Suprapubic skin (tissue), 4 donors: ENCODE results near the gene SVIL. TPM values are rescaled to one million over a fixed set of nuclear protein-coding genes. Genes with fewer than 3 reads are reported as not detected.

Experiments
- DNase-seq, 2 donors: peaks; one replicate each; pipeline ENCODE4 v3.0.0-alpha.2; 2019; ENCODE audit warnings: low spot score in 2 of 2
- H3K27ac ChIP-seq: fragments of 200-600 bp; sonication (generic); one replicate; pipeline ENCODE4 v1.5.1; 2019
- H3K27me3 ChIP-seq: fragments of 200-600 bp; sonication (generic); one replicate; pipeline ENCODE4 v1.5.1; 2019
- H3K36me3 ChIP-seq: fragments of 200-600 bp; sonication (generic); one replicate; pipeline ENCODE4 v1.5.1; 2019
- H3K4me1 ChIP-seq: fragments of 200-600 bp; sonication (generic); one replicate; pipeline ENCODE4 v1.5.1; 2019
- H3K4me3 ChIP-seq: fragments of 200-600 bp; sonication (generic); one replicate; pipeline ENCODE4 v1.5.1; 2019; ENCODE audit warnings: mild to moderate bottlenecking
- H3K9me3 ChIP-seq: fragments of 200-600 bp; sonication (generic); one replicate; pipeline ENCODE4 v1.5.1; 2019
- CTCF ChIP-seq, 2 donors: fragments of 200-600 bp in 1 of 2; fragments of 450-650 bp in 1 of 2; sonication (generic) in 1 of 2; IDR thresholded peaks; one replicate each; pipeline ENCODE4 v1.5.1; 2016 to 2019; ENCODE audit warnings: antibody characterized with exemption in 2 of 2, mild to moderate bottlenecking in 1 of 2, moderate library complexity in 1 of 2
- EP300 ChIP-seq: sonication (generic); formaldehyde crosslinking; IDR thresholded peaks from one replicate; pipeline ENCODE4 v1.6.1; 2017; ENCODE audit warnings: antibody characterized with exemption
- POLR2A ChIP-seq, 2 donors: fragments of 450-650 bp; IDR thresholded peaks; one replicate each; pipeline ENCODE4 v1.6.1; 2017; ENCODE audit warnings: antibody characterized with exemption in 2 of 2, mild to moderate bottlenecking in 2 of 2, moderate library complexity in 2 of 2
- POLR2AphosphoS5 ChIP-seq, 3 donors: sonication (generic); formaldehyde crosslinking; IDR thresholded peaks; one replicate each; pipeline ENCODE4 v1.6.1; 2017; ENCODE audit warnings: antibody characterized with exemption in 3 of 3
- WGBS: methylation state at CpG from one replicate; pipeline ENCODE4 v1.1.5; 2018; 5-methylcytosine and 5-hydroxymethylcytosine counted together
- total RNA-seq, 4 donors: library from RNA; depleted of rRNA; stranded (reverse); fragments of >200 nt; gene quantifications; one replicate each; pipeline ENCODE4 v1.1.0, GENCODE V29; 2016

SVIL gene
- total RNA-seq, 4 donors from 2014 or later, result 52.9 to 129 (median 72.1) TPM

GRCh38 chr10:29502351-29502750, 132.4 kb downstream of the SVIL start:
- WGBS, result 56% methylated on average over 1 of the region's 1 CpG
- Histone ChIP-seq H3K4me3 (no peak overlapping the region), H3K9me3 (no peaks in the 10 kb centered on the region), H3K36me3 (peaks cover 40% of the 10 kb centered on the region), H3K4me1 (no peaks in the 10 kb centered on the region), H3K27ac (no peak overlapping the region), H3K27me3 (no peaks in the 10 kb centered on the region)
- no peak for DNase-seq
- TF ChIP-seq POLR2A (IDR thresholded peaks at IDR 0.05), result no peak
- TF ChIP-seq EP300, result no peak
- no peak for TF ChIP-seq CTCF (IDR thresholded peaks at IDR 0.05)
- no peak for TF ChIP-seq POLR2AphosphoS5 (IDR thresholded peaks at IDR 0.05)

- Histone ChIP-seq H3K9me3 (no peaks in the 10 kb centered on the region), H3K36me3 (peaks cover 39% of the 10 kb centered on the region), H3K27me3 (no peaks in the 10 kb centered on the region), H3K27ac (no peak overlapping the region), H3K4me3 (no peak overlapping the region), H3K4me1 (no peaks in the 10 kb centered on the region)
- DNase-seq, result no peak
- TF ChIP-seq POLR2A (IDR thresholded peaks at IDR 0.05) (no peak), POLR2AphosphoS5 (IDR thresholded peaks at IDR 0.05) (no peak), CTCF (IDR thresholded peaks at IDR 0.05) (no peak), EP300 (no peak)
- 69% methylated on average over 7 of the region's 7 CpGs for WGBS
These were observed 133.1 kb downstream of the SVIL start for GRCh38 chr10:29501692-29502091.

- no peak overlapping the region for H3K4me3 ChIP-seq
- H3K9me3 ChIP-seq, result no peaks in the 10 kb centered on the region
- H3K36me3 ChIP-seq, result peaks cover 36% of the 10 kb centered on the region
- H3K27ac ChIP-seq, result no peak overlapping the region
- DNase-seq, result no peak
- no peaks in the 10 kb centered on the region for H3K4me1 ChIP-seq
- no peaks in the 10 kb centered on the region for H3K27me3 ChIP-seq
- no peak for TF ChIP-seq POLR2A (IDR thresholded peaks at IDR 0.05)
- TF ChIP-seq POLR2AphosphoS5 (IDR thresholded peaks at IDR 0.05), result no peak
- WGBS, result 94% methylated on average over 12 of the region's 13 CpGs
These were observed 134.7 kb downstream of the SVIL start for GRCh38 chr10:29499993-29500537.

- Histone ChIP-seq H3K4me1 (no peaks in the 10 kb centered on the region), H3K27ac (no peak overlapping the region), H3K36me3 (peaks cover 59% of the 10 kb centered on the region), H3K27me3 (no peaks in the 10 kb centered on the region), H3K4me3 (no peak overlapping the region), H3K9me3 (no peaks in the 10 kb centered on the region)
- peak; percentile 76 to 86 for DNase-seq
- 35% methylated on average over 14 of the region's 14 CpGs for WGBS
- TF ChIP-seq CTCF (IDR thresholded peaks at IDR 0.05) (peak; percentile 88 to 94), POLR2A (IDR thresholded peaks at IDR 0.05) (no peak)
These were observed 138.2 kb downstream of the SVIL start for GRCh38 chr10:29496341-29497162.

- DNase-seq, result no peak
- Histone ChIP-seq H3K27me3 (no peaks in the 10 kb centered on the region), H3K36me3 (peaks cover 70% of the 10 kb centered on the region), H3K4me3 (no peak overlapping the region), H3K4me1 (no peaks in the 10 kb centered on the region), H3K27ac (no peak overlapping the region), H3K9me3 (no peaks in the 10 kb centered on the region)
- WGBS, result 89% methylated on average over 9 of the region's 9 CpGs
- TF ChIP-seq EP300 (no peak), CTCF (IDR thresholded peaks at IDR 0.05) (no peak), POLR2AphosphoS5 (IDR thresholded peaks at IDR 0.05) (no peak), POLR2A (IDR thresholded peaks at IDR 0.05) (no peak)
These were observed 139.4 kb downstream of the SVIL start for GRCh38 chr10:29495366-29495765.
